ENCODE measurements around the gene HOXB13. TPM values are rescaled to one million over a fixed set of nuclear protein-coding genes. Genes with fewer than 3 reads are reported as not detected.
"Not testable (repeated sequence)": the region's sequence is repeated elsewhere in the genome, so short reads cannot be mapped to it uniquely, and the experiment has no call there.

HOXB13 gene
- total and polyA plus RNA-seq, 3 donors from 2014 or later: 0.24 TPM; not detected in 2

DNA sequence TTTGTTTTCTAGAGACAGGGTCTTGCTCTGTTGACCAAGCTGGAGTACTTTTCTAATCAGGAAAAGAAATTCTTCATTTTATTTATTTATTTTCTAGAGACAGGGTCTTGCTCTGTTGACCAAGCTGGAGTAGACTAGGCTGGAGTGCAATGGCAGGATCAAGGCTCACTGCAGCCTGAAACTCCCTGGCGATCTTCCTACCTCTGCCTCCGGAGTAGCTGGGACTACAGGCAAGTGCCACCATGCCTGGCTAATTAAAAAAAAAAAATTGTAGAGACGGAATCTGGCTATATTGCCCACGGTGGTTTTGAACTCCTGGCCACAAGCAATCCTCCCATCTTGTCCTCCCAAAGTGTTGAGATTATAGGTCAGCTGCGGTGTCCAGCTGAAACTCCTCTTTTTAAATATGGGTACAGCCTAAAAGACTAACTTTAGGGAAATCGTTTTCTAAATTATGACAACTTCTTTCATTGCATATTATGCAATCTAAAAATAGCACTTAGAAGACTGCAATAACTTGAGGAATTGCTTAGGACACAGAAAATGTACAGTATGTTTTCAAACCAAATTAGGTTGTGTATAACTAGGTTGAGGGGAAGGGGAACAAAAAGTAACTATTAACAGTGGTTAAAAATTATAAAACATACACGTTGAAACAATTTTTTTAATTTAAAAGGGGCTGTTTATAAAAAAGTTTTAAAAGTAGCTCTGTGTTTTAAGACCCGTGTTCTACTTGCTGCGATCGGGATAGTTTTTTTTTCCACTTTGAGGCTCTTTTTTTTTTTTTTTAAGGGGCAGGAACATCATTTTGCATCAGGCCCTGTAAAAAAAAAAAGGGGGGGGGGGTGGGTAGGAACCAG is 11.0 kb downstream of the HOXB13 start:
- DNase-seq: no peak
- WGBS, 2 donors: 11 to 13% methylated on average over 10 of the region's 10 CpGs
- Histone ChIP-seq H3K9me3 (no peaks in the 10 kb centered on the region), H3K36me3 (ENCODE audit: low read depth, missing control alignments) (no peaks in the 10 kb centered on the region), H3K4me1 (no peaks in the 10 kb centered on the region), H3K4me3 (no peak overlapping the region), H3K27ac (no peak overlapping the region), H3K27me3 (peaks cover 3% of the 10 kb centered on the region)
- no peak for TF ChIP-seq POLR2A (IDR thresholded peaks at IDR 0.05)
- TF ChIP-seq, protein P1, sequence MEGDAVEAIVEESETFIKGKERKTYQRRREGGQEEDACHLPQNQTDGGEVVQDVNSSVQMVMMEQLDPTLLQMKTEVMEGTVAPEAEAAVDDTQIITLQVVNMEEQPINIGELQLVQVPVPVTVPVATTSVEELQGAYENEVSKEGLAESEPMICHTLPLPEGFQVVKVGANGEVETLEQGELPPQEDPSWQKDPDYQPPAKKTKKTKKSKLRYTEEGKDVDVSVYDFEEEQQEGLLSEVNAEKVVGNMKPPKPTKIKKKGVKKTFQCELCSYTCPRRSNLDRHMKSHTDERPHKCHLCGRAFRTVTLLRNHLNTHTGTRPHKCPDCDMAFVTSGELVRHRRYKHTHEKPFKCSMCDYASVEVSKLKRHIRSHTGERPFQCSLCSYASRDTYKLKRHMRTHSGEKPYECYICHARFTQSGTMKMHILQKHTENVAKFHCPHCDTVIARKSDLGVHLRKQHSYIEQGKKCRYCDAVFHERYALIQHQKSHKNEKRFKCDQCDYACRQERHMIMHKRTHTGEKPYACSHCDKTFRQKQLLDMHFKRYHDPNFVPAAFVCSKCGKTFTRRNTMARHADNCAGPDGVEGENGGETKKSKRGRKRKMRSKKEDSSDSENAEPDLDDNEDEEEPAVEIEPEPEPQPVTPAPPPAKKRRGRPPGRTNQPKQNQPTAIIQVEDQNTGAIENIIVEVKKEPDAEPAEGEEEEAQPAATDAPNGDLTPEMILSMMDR (IDR thresholded peaks at IDR 0.05): no peak
- intact Hi-C loops (cut with DNase I; ENCODE audit: low total_unique reads): no loop called here

GRCh38 chr17:48716549-48716948 is 12.0 kb downstream of the HOXB13 start:
- H3K4me1 ChIP-seq; H3K27ac ChIP-seq; H3K9me3 ChIP-seq; H3K36me3 ChIP-seq (ENCODE audit: low read depth, missing control alignments); H3K27me3 ChIP-seq; H3K4me3 ChIP-seq; intact Hi-C loops (cut with DNase I; ENCODE audit: low total_unique reads); DNase-seq: not testable (repeated sequence)
- 67 to 81% methylated on average over 3 of the region's 3 CpGs for WGBS, 2 donors

DNA sequence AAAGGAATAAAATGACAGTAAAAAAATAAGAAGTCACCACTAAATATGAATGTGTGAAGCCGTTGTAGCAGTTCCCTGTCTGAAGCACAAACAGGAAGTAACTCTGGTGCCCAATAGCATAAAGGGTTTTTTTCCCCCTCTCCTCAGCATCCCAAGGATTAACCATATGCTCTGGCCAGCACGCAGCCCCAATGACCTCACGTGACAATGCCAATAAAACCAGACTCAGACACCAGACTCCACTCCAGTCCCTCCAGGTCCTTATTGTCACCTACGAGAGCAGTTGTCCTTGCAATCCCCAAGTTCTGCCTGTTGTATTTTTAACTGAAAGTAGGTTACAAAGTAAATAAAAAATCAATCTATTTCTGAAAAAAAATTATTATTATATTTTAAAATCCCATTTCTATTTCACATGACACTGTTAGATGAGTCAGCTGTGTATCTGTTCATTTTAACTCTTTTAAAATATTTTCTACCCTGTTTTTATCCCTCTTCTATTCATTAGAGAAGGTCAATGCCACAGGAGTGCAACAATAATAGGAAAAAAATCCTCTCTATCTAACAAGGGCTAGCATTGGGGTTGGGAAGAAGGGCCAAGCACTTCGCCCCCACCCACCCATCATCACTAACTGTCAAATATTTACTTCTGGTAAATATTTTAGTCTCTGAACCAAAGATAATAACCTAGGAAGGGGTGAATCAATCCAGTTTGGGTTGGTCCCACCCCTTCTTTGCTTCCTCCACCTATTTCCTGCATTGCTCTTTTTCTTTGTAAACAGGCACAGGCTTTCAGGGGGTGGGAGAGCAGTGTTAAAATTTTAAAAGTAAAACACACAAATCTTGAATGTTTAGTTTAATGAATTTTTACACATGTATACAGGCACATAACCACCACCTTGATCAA is 12.8 kb downstream of the HOXB13 start:
- Histone ChIP-seq H3K4me1 (no peaks in the 10 kb centered on the region), H3K27ac (no peak overlapping the region), H3K36me3 (ENCODE audit: low read depth, missing control alignments) (no peaks in the 10 kb centered on the region), H3K4me3 (no peak overlapping the region), H3K9me3 (no peaks in the 10 kb centered on the region), H3K27me3 (peaks cover 3% of the 10 kb centered on the region)
- 44% methylated on average over 5 of the region's 5 CpGs for WGBS, 2 donors
- DNase-seq: no peak
- intact Hi-C loops (cut with DNase I; ENCODE audit: low total_unique reads): no loop called here
- TF ChIP-seq POLR2A (IDR thresholded peaks at IDR 0.05): no peak
- TF ChIP-seq, protein P1 (IDR thresholded peaks at IDR 0.05): no peak

GRCh38 chr17:48711128-48711527 is 17.4 kb downstream of the HOXB13 start:
- H3K4me3 ChIP-seq: no peak overlapping the region
- intact Hi-C loops (cut with DNase I; ENCODE audit: low total_unique reads): no loop called here

More at GRCh38 chr17:48711128-48711527, 17.4 kb downstream of the HOXB13 start:
- H3K27ac ChIP-seq: no peak overlapping the region
- no peaks in the 10 kb centered on the region for H3K27me3 ChIP-seq
- TF ChIP-seq POLR2A (IDR thresholded peaks at IDR 0.05): no peak
- TF ChIP-seq, protein P1 (IDR thresholded peaks at IDR 0.05): no peak
- WGBS, 2 donors: 62 to 70% methylated on average over 4 of the region's 4 CpGs
- no peaks in the 10 kb centered on the region for H3K9me3 ChIP-seq
- DNase-seq: no peak
- H3K36me3 ChIP-seq (ENCODE audit: low read depth, missing control alignments): no peaks in the 10 kb centered on the region
- H3K4me1 ChIP-seq: no peaks in the 10 kb centered on the region
